Neural progenitor cell (in vitro differentiated cells): ENCODE data around the gene LRBA.

ENCODE experiments used
- EZH2 ChIP-seq: fragments of 200-600 bp; sonication (generic); IDR thresholded peaks from 2 replicates; pipeline ENCODE4 v1.6.1; 2017; ENCODE audit warnings: antibody characterized with exemption, mild to moderate bottlenecking, moderate library complexity
- TF ChIP-seq, protein P1 (sequence below): fragments of 200-600 bp; sonication (generic); IDR thresholded peaks from 2 replicates; pipeline ENCODE4 v1.5.1; 2017; ENCODE audit warnings: antibody characterized with exemption, mild to moderate bottlenecking

DNA sequence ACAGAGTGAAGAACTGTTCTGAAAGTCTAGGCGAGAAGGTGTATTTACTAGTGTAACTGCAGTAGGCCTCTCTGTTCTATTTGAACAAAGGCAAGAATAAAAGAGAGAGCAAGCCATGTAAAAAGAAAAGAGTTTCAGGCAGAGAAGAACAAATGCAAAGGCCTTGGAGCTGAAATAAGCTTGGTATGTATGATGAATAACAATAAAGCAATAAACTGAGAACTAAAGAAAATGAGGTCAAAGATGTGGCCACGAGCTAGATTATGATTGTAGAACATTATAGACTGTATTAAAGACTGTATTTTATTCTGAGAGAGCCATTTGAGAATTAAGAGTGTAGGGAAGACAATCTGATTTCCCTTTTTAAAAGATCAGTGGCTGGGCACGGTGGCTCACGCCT is 160.5 kb downstream of the LRBA start:
- TF ChIP-seq, protein P1, sequence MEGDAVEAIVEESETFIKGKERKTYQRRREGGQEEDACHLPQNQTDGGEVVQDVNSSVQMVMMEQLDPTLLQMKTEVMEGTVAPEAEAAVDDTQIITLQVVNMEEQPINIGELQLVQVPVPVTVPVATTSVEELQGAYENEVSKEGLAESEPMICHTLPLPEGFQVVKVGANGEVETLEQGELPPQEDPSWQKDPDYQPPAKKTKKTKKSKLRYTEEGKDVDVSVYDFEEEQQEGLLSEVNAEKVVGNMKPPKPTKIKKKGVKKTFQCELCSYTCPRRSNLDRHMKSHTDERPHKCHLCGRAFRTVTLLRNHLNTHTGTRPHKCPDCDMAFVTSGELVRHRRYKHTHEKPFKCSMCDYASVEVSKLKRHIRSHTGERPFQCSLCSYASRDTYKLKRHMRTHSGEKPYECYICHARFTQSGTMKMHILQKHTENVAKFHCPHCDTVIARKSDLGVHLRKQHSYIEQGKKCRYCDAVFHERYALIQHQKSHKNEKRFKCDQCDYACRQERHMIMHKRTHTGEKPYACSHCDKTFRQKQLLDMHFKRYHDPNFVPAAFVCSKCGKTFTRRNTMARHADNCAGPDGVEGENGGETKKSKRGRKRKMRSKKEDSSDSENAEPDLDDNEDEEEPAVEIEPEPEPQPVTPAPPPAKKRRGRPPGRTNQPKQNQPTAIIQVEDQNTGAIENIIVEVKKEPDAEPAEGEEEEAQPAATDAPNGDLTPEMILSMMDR, result no peak
- TF ChIP-seq EZH2, result no peak
